ENCODE data around the gene SFXN3.

DNA sequence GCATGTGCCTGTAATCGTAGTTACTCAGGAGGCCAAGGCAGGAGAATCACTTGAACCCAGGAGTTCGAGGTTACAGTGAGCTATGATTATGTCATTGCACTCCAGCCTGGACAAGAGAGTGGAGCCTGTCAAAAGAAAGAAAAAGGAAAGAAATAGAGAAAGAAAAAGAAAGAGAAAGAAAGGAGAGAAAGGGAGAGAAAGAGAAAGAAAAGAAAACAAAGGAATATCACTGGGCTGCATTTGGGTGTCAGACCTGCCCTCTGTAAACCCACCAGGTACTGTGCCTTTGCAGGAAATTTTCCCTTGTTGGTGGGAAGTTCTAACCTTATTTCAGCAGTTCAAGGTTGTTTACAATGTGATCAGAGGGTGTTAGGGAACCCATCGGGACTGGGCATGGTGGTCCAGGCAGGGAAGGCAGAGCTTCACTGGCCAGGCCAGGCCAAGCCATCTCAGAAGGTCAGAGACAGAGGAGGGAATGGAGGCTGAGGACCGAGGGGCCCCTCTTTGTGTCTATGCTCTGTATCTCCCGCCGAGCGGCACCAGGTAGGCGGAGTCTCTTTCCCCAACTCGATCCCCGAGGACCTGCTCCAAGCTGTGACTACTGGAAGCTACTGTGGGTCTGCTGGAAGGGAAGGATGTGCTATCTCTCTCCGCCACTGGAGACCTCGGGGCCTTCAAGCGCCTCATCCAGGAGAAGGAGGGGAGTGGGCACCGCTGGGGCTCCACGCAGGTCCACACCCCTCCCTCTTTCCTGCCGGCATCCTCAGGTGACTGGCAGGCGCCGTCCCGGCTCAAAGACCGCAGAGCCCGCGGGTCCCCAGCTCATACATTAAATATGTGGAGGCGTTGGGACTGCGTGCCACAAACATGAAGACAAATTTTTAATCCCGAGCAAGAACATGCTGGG, 15.6 kb downstream of the SFXN3 start:
- TF ChIP-seq POLR2A (IDR thresholded peaks at IDR 0.05; ENCODE audit: low read length) (no peak), GATA1 (IDR thresholded peaks at IDR 0.05; ENCODE audit: low read depth, low read length) (no peak)
